Measurements from ENCODE around the gene TAC3. TPM values are rescaled to one million over a fixed set of nuclear protein-coding genes. Genes with fewer than 3 reads are reported as not detected.
"Not testable (repeated sequence)": the region's sequence is repeated elsewhere in the genome, so short reads cannot be mapped to it uniquely, and the experiment has no call there.

TAC3 gene
- total RNA-seq, 2 experiments from 2014 or later = not detected

DNA sequence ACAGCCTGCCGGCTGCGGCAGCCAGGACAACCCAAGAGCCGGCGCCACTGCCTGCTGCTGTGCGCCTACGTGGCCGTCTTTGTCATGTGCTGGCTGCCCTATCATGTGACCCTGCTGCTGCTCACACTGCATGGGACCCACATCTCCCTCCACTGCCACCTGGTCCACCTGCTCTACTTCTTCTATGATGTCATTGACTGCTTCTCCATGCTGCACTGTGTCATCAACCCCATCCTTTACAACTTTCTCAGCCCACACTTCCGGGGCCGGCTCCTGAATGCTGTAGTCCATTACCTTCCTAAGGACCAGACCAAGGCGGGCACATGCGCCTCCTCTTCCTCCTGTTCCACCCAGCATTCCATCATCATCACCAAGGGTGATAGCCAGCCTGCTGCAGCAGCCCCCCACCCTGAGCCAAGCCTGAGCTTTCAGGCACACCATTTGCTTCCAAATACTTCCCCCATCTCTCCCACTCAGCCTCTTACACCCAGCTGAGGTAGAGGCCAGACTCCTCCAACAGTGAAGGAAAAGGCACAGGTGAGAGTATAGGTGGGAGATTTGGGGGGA lies 20.3 kb downstream of the TAC3 start:
- H3K27me3 Mint-ChIP-seq = no peaks in the 10 kb centered on the region
- no peak overlapping the region for H3K27ac Mint-ChIP-seq
- peaks cover 39% of the 10 kb centered on the region for H3K4me1 Mint-ChIP-seq
- H3K4me3 Mint-ChIP-seq = no peak overlapping the region
- DNase-seq (no peak), ATAC-seq (no peak)
- peaks cover 3% of the 10 kb centered on the region for H3K36me3 Mint-ChIP-seq
- H3K9me3 Mint-ChIP-seq (ENCODE audit: low read depth) = no peaks in the 10 kb centered on the region
- CTCF ChIA-PET = interaction anchor here (1.6 to 2.1 kb wide), 2 partner anchors 9 to 239 kb away, joined by 5 to 15 read pairs; no protein-coding TSS in a partner anchor

DNA sequence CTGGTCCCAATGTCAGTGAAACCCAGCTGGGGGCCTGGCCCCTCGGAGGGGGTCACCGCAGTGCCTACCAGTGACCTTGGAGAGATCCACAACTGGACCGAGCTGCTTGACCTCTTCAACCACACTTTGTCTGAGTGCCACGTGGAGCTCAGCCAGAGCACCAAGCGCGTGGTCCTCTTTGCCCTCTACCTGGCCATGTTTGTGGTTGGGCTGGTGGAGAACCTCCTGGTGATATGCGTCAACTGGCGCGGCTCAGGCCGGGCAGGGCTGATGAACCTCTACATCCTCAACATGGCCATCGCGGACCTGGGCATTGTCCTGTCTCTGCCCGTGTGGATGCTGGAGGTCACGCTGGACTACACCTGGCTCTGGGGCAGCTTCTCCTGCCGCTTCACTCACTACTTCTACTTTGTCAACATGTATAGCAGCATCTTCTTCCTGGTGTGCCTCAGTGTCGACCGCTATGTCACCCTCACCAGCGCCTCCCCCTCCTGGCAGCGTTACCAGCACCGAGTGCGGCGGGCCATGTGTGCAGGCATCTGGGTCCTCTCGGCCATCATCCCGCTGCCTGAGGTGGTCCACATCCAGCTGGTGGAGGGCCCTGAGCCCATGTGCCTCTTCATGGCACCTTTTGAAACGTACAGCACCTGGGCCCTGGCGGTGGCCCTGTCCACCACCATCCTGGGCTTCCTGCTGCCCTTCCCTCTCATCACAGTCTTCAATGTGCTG lies 21.0 kb downstream of the TAC3 start:
- peak; percentile 39 for DNase-seq
- H3K27me3 Mint-ChIP-seq = no peaks in the 10 kb centered on the region
- H3K4me1 Mint-ChIP-seq = peaks cover 39% of the 10 kb centered on the region
- H3K27ac Mint-ChIP-seq = no peak overlapping the region
- no peak for ATAC-seq
- H3K9me3 Mint-ChIP-seq (ENCODE audit: low read depth) = no peaks in the 10 kb centered on the region
- H3K36me3 Mint-ChIP-seq = peaks cover 3% of the 10 kb centered on the region
- CTCF ChIA-PET = interaction anchor here (1.2 to 2.4 kb wide), 4 partner anchors 10 to 238 kb away, joined by 3 to 10 read pairs (median 8); partner anchors contain the start of gene HSD17B6
- no peak overlapping the region for H3K4me3 Mint-ChIP-seq

DNA sequence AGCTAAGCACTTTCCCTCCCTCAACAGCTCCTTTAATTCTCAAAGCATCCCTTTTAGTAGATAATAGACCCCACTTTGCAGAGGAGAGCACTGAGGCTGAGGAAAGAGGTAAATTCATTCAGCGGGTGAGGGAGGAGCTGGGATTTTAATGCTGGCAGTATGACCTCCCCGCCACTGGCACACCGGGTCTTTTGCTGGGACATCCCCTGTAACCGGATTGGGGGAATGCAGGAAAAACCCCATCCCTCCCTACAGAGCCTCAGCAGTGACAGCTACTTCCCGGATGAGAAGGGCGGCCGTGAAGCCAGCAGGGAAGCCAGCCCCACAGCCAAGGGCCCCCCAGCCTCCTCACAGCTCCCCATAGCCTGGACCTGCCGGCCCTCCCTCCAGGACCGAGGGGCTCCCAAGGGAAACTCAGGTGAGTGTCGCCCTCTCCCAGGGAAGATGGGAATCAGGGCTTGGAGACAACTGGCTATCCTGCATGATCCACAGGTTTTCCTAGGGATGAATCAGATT lies 22.0 kb downstream of the TAC3 start:
- H3K4me1 Mint-ChIP-seq = peaks cover 30% of the 10 kb centered on the region
- H3K4me3 Mint-ChIP-seq = no peak overlapping the region
- no peaks in the 10 kb centered on the region for H3K36me3 Mint-ChIP-seq
- H3K9me3 Mint-ChIP-seq (ENCODE audit: low read depth) = no peaks in the 10 kb centered on the region
- peaks cover under 1% of the 10 kb centered on the region for H3K27me3 Mint-ChIP-seq
- DNase-seq (no peak), ATAC-seq (no peak)
- CTCF ChIA-PET = interaction anchor here (1.2 to 2.4 kb wide), 4 partner anchors 11 to 237 kb away, joined by 3 to 10 read pairs (median 8); partner anchors contain the start of gene HSD17B6
- H3K27ac Mint-ChIP-seq = no peak overlapping the region

- Mint-ChIP-seq H3K9me3 (ENCODE audit: low read depth) (no peaks in the 10 kb centered on the region), H3K27ac (no peak overlapping the region), H3K4me3 (no peak overlapping the region), H3K27me3 (peaks cover 6% of the 10 kb centered on the region), H3K4me1 (peaks cover 20% of the 10 kb centered on the region), H3K36me3 (no peaks in the 10 kb centered on the region)
- CTCF ChIA-PET = interaction anchor here (2.0 to 2.4 kb wide), 3 partner anchors 12 to 236 kb away, joined by 5 to 10 read pairs (median 10); no protein-coding TSS in a partner anchor
- ATAC-seq (no peak), DNase-seq (peak; percentile 38)
Measured at GRCh38 chr12:56993346-56993745, 23.0 kb downstream of the TAC3 start.

GRCh38 chr12:56991319-56992246 lies 24.7 kb downstream of the TAC3 start:
- CTCF ChIA-PET = interaction anchor here (1.5 to 1.8 kb wide), 4 partner anchors 10 to 154 kb away, joined by 3 to 10 read pairs (median 5); no protein-coding TSS in a partner anchor

DNA sequence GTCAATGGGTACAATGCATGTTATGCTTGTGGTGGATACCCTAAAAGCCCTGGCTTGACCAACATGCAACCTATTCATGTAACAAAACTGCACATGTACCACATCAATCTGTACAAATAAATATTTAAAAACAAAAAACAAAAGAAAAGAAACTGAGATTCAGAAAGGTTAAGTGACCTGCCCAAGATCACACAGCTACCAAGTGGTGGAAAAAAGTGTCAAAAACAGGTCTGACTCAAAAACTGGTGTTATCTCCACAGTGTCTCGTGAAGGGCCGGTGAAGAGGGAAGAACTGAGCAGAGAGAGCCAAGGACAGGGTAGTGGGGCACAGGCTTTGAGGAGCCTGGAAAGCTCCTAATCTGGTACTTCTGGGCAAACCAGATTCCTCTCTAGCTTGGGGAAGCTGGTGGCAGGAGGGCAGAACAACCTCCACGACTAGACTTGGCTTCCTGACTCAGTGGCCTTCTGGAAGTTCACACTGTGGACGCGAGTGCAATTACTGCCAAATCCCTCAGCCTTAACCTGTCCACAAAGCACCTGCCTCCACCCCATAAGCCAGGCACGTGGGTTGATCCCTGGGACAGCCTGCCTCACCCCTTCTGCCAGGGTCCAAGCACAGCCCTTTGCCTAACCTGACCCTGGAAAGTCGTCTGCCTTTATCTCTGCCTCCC lies 25.5 kb downstream of the TAC3 start:
- Mint-ChIP-seq H3K27ac (no peak overlapping the region), H3K27me3 (peaks cover 10% of the 10 kb centered on the region), H3K9me3 (ENCODE audit: low read depth) (no peaks in the 10 kb centered on the region), H3K36me3 (no peaks in the 10 kb centered on the region), H3K4me3 (no peak overlapping the region), H3K4me1 (peaks cover 20% of the 10 kb centered on the region)
- CTCF ChIA-PET = interaction anchor here (1.5 to 1.8 kb wide), 4 partner anchors 10 to 153 kb away, joined by 3 to 10 read pairs (median 5); no protein-coding TSS in a partner anchor
- no peak for ATAC-seq
- DNase-seq = no peak

More at GRCh38 chr12:56991319-56992246, 24.7 kb downstream of the TAC3 start:
- Mint-ChIP-seq H3K9me3 (ENCODE audit: low read depth) (no peaks in the 10 kb centered on the region), H3K36me3 (no peaks in the 10 kb centered on the region), H3K4me1 (peaks cover 18% of the 10 kb centered on the region), H3K4me3 (no peak overlapping the region), H3K27ac (peak overlapping the region; percentile 47), H3K27me3 (peaks cover 10% of the 10 kb centered on the region)
- no peak for ATAC-seq
- DNase-seq = no peak

DNA sequence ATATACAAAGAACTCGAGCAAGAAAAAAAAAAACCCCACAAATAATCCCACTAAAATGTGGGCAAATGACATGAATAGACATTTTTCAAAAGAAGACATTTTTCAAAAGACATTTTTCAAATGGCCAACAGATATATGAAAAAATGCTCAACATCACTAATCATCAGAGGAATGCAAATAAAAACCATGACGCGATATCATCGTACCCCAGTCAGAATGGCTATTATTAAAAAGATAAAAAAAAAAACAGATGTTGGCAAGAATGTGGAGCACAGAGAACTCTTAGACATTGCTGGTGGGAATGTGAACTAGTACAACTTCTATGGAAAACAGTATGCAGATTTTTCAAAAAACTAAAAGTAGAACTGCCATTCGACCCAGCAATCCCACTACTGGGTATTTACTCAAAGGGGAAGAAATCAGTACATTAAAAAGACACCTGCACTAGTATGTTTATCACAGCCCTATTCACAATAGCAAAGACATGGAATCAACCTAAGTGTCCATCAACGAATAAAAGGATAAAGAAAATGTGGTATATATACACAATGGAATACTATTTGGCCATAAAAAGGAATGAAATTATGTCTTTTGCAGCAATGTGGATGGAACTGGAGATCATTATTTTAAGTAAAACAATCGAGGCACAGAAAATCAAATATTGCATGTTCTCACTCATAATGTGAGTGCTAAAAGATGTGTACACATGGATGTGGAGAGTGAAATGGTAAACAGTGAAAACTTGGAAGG lies 26.3 kb downstream of the TAC3 start:
- no peak overlapping the region for H3K27ac Mint-ChIP-seq
- no peak for DNase-seq
- no peaks in the 10 kb centered on the region for H3K36me3 Mint-ChIP-seq
- no peaks in the 10 kb centered on the region for H3K9me3 Mint-ChIP-seq (ENCODE audit: low read depth)
- no peak overlapping the region for H3K4me3 Mint-ChIP-seq
- H3K4me1 Mint-ChIP-seq = peaks cover 20% of the 10 kb centered on the region
- CTCF ChIA-PET = interaction anchor here (1.5 to 4.1 kb wide), 4 partner anchors 11 to 233 kb away, joined by 4 to 63 read pairs (median 32); no protein-coding TSS in a partner anchor
- no peak for ATAC-seq
- H3K27me3 Mint-ChIP-seq = peaks cover 10% of the 10 kb centered on the region

GRCh38 chr12:56988207-56988739 lies 28.1 kb downstream of the TAC3 start:
- CTCF ChIA-PET = interaction anchor here (0.6 to 4.2 kb wide), 20 partner anchors 9 to 630 kb away, joined by 3 to 63 read pairs (median 5); partner anchors contain the start of genes HSD17B6 and STAT6
- H3K27ac Mint-ChIP-seq = no peak overlapping the region
- H3K36me3 Mint-ChIP-seq = no peaks in the 10 kb centered on the region
- no peak overlapping the region for H3K4me3 Mint-ChIP-seq
- DNase-seq (no peak), ATAC-seq (no peak)
- peaks cover 20% of the 10 kb centered on the region for H3K4me1 Mint-ChIP-seq
- no peaks in the 10 kb centered on the region for H3K9me3 Mint-ChIP-seq (ENCODE audit: low read depth)
- H3K27me3 Mint-ChIP-seq = peaks cover 10% of the 10 kb centered on the region

- CTCF ChIA-PET = interaction anchor here (0.6 to 4.2 kb wide), 21 partner anchors 9 to 629 kb away, joined by 3 to 63 read pairs (median 4); partner anchors contain the start of genes HSD17B6 and STAT6
- Mint-ChIP-seq H3K27ac (no peak overlapping the region), H3K36me3 (no peaks in the 10 kb centered on the region), H3K27me3 (peaks cover 10% of the 10 kb centered on the region), H3K4me1 (peaks cover 20% of the 10 kb centered on the region), H3K9me3 (ENCODE audit: low read depth) (no peaks in the 10 kb centered on the region), H3K4me3 (no peak overlapping the region)
- DNase-seq (peak; percentile 80), ATAC-seq (peak; percentile 78)
Measured at GRCh38 chr12:56987551-56988053, 28.7 kb downstream of the TAC3 start.

DNA sequence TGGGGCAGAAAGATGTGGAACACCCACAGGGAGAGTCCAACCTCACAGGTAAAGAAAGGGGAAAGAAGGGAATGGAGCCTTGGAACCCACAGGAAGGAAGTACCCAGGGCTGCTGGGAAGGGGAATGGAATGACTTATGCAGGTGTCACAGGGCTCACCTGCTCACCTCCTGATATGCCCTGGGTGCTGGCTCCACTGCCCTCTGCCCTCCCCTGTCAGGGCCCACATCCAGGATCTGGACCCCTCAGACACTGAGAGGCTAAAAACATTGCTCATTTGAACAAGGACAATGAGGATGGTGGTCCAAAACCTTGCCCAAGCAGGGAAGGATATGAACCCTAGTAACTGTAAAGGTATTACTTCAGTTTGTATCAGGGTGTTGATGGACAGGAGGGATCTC lies 29.3 kb downstream of the TAC3 start:
- Mint-ChIP-seq H3K27me3 (peaks cover 10% of the 10 kb centered on the region), H3K9me3 (ENCODE audit: low read depth) (no peaks in the 10 kb centered on the region), H3K36me3 (no peaks in the 10 kb centered on the region), H3K4me3 (no peak overlapping the region), H3K27ac (no peak overlapping the region), H3K4me1 (peaks cover 20% of the 10 kb centered on the region)
- CTCF ChIA-PET = interaction anchor here (0.6 to 4.2 kb wide), 17 partner anchors 8 to 478 kb away, joined by 3 to 63 read pairs (median 4); partner anchors contain the start of gene STAT6
- ATAC-seq (no peak), DNase-seq (no peak)

DNA sequence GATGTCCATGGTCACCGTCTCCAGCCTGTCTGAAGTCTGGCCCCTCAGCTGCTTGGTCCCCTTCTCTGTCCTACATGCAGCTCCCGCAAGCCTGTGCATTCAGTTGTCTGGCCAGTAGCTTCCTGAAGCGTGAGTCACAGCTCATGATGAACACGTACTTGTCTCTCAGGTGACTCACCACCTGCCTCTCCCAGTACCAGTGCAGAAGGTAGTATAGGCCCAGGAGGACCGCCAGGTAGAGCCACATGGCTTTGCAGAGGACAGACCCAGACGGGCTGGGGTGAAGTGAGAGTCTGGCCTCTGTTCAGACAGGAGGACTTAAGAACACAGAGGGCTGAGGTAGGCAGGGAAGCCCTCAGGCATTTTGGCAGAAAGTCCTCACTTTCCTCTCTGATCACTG lies 30.6 kb downstream of the TAC3 start:
- H3K4me1 Mint-ChIP-seq, H3K27ac Mint-ChIP-seq: not testable (repeated sequence)
- ATAC-seq = peak; percentile 57

More for the DNA sequence above, 30.6 kb downstream of the TAC3 start:
- not testable (repeated sequence) for H3K9me3 Mint-ChIP-seq (ENCODE audit: low read depth); H3K36me3 Mint-ChIP-seq; H3K4me3 Mint-ChIP-seq; H3K27me3 Mint-ChIP-seq; DNase-seq
- CTCF ChIA-PET = interaction anchor here (0.7 to 4.2 kb wide), 4 partner anchors 11 to 146 kb away, joined by 3 to 16 read pairs (median 12); partner anchors contain the start of gene STAT6
